Measurements from ENCODE around the gene PUS1. TPM values are rescaled to one million over a fixed set of nuclear protein-coding genes. Genes with fewer than 3 reads are reported as not detected.
"Not testable (repeated sequence)": the region's sequence is repeated elsewhere in the genome, so short reads cannot be mapped to it uniquely, and the experiment has no call there.

The PUS1 gene
- total and polyA plus RNA-seq, 2 of the 4 experiments (the other 2 are of a cell fraction) = 14.0 to 36.7 TPM

- BruUV-seq (replicated peaks); intact Hi-C loops (cut with micrococcal nuclease): not testable (repeated sequence)
- WGBS, 2 experiments (ENCODE audit: extremely low coverage in 2 of 2, insufficient read length in 1 of 2) = no CpG with 5 or more reads among the region's 8 CpGs
These were observed 37.4 kb upstream of the PUS1 start for GRCh38 chr12:131891722-131892121.

More at GRCh38 chr12:131891722-131892121, 37.4 kb upstream of the PUS1 start:
- ATAC-seq (ENCODE audit: low read depth); H3K9me1 ChIP-seq (ENCODE audit: insufficient read depth, low read length); H3K4ac ChIP-seq (ENCODE audit: low read depth, low read length); in situ Hi-C loops (cut with MboI; ENCODE audit: low sequenced_read_pairs); H4K5ac ChIP-seq (ENCODE audit: low read depth, low read length); H2AK9ac ChIP-seq (replicated peaks; ENCODE audit: low read depth, low read length, poor library complexity); H3K36me3 ChIP-seq (ENCODE audit: control insufficient read depth, insufficient read depth, low read length); H3K4me3 ChIP-seq (ENCODE audit: insufficient read depth, low read depth, low read length); H4K91ac ChIP-seq (ENCODE audit: insufficient read depth, low read depth, low read length); H3K18ac ChIP-seq (ENCODE audit: low read depth, low read length); H3K79me1 ChIP-seq (ENCODE audit: low read depth in 1 of 2, low read length in 2 of 2); H2AK5ac ChIP-seq (ENCODE audit: low read depth, low read length); H3K9ac ChIP-seq (ENCODE audit: low read depth, low read length); H2BK20ac ChIP-seq (ENCODE audit: low read depth, low read length); H2BK5ac ChIP-seq (ENCODE audit: low read depth, low read length, poor library complexity, severe bottlenecking); H2BK120ac ChIP-seq (ENCODE audit: low read depth, low read length); H2AFZ ChIP-seq (replicated peaks; ENCODE audit: low read length, poor library complexity); H3K9me3 ChIP-seq (ENCODE audit: control insufficient read depth, insufficient read depth, low read length); dilution Hi-C loops (cut with HindIII; ENCODE audit: low sequenced_read_pairs, unreplicated experiment); H3K56ac ChIP-seq (ENCODE audit: extremely low read depth, insufficient read depth, low read length); H4K8ac ChIP-seq (ENCODE audit: low read depth in 2 of 2, low read length in 2 of 2); H3K23ac ChIP-seq (ENCODE audit: low read depth, low read length); H3K14ac ChIP-seq (replicated peaks; ENCODE audit: low read depth, low read length); CTCF ChIA-PET; H3K4me2 ChIP-seq (ENCODE audit: low read depth, low read length); DNase-seq; H3K27ac ChIP-seq (ENCODE audit: insufficient read depth, low read length); H2BK15ac ChIP-seq (ENCODE audit: low read depth, low read length); H3K4me1 ChIP-seq (ENCODE audit: control insufficient read depth, insufficient read depth, low read length): not testable (repeated sequence)
- peaks cover 13% of the 10 kb centered on the region for H3K27me3 ChIP-seq (ENCODE audit: control insufficient read depth, insufficient read depth, low read length)
- POLR2A ChIA-PET (ENCODE audit: unreplicated experiment) = interaction anchor here (0.6 kb wide), 1 partner anchor 9 kb away, joined by 3 read pairs; no protein-coding TSS in a partner anchor
- H4K20me1 ChIP-seq (ENCODE audit: insufficient read depth, low read length) = peaks cover 12% of the 10 kb centered on the region

Measured in IMR-90 (cell line).